GM19395 (cell line): Measurements from ENCODE around the gene HDAC7.
A peak's percentile ranks its signal among the peaks of the same experiment; 100 is the strongest.

Source experiments
- ATAC-seq: cut with Tn5 transposase; IDR thresholded peaks from one replicate; pipeline ENCODE4 v1.9.1; 2021; ENCODE audit warnings: mild to moderate bottlenecking, moderate library complexity; ENCODE audit not compliant: unreplicated experiment

HDAC7 gene

DNA sequence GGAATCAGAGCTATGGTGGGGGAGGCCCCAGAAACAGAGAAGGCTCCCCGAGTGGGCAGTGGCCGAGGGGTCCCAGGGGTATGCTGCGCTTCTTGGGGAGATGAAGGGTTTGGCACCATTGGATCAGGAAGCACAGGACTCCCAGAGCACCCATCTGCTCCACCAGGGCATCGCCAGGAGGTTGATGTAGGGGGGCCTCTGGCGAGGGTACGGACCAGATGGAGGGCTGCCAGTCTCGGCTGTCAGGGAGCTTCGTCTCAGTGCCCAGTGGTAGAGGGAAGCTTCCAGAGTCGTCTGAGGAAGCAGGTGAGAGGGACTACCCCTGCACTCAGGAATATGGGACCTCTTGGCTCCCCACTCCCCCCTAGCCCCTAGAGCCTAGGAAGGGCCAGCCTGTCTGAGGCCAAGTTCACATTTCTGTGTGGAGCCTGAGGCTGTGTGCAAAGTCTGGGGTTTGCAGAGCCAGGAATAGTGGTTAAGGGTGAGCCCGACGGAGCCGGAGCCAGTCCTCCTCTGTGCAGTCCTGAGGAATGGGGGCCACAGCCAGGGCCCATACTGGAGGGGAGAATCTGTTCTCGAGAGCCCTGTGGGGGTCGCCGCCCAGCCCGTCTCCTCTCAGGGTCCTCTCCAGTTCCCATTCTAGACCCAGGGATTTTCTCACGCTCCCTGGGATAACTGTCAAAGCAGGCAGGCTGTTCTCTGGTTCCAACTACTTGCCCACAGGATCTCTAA lies 36.5 kb downstream of the HDAC7 start:
- ATAC-seq: no peak

GRCh38 chr12:47782372-47782770 lies 37.3 kb downstream of the HDAC7 start:
- no peak for ATAC-seq

DNA sequence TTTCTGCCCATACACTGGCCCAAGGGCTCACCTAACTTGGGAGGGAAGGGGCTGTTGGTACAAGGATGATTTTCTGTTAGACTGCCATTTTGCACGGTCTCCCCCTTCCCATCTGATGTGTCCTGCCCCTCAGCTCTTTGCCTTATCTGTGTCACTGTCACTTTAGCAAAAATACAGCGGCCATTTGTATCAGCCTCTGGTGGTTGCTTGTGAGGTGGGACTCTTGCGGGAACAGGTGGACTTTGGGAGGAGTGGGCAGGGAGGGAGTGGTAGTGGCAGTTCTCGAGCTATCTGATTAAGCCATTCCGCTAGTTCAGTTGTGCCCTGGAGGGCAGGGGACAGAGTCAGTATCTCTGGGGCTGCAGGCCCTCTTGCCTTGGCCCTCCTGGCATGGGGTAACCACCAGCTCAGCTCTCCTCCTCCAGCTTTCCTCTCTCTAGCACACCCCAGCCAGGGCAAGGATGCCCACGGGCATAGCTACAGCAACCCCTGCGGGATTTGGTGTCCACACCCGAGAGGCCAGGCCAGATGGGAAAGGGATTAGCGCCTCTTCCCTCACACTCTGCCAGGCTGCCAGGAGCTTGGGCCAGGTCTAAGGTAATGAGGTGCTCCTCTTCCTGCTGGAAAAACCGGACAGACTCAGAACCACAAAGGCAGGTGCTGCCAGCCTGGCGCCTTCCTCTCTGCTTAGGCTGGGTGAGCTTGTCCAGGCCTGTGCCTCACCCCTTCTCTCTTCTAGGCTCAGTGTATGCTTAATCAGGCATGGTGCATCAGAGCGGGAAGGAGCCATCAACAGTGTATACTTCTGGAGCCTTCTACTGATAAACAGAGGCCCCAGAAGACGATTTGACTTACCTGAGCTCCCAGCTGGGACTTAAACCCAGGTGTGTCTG lies 38.0 kb downstream of the HDAC7 start:
- no peak for ATAC-seq

DNA sequence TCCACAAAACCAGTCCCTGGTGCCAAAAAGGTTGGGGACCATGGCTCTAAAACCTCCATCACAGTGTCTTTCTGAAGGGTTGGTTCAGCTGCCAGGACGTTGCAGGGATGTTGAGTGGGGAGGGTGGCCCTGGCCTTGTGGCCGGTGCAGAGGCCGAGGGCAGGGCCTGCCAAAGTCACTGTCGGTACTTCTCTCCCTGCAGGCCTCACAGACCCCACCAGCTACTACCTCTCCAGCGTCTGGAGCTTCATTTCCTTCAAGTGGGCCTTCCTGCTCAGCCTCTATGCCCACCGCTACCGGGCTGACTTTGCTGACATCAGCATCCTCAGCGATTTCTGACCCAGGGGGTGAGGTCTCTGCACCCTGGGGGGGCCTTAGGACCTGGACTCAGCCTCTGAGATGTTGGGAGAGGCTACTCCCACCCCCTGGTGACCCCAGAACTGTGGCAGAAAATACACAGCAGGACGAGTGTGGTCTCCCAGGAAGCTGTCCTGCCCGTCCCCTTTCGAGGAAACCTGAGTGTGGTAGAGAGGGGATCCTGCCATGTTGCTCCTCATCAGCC lies 39.7 kb downstream of the HDAC7 start:
- no peak for ATAC-seq

- peak; percentile 90 for ATAC-seq
Measured at GRCh38 chr12:47779301-47779942, 40.3 kb downstream of the HDAC7 start.

- ATAC-seq: no peak
Measured at GRCh38 chr12:47778881-47779280, 40.8 kb downstream of the HDAC7 start.

DNA sequence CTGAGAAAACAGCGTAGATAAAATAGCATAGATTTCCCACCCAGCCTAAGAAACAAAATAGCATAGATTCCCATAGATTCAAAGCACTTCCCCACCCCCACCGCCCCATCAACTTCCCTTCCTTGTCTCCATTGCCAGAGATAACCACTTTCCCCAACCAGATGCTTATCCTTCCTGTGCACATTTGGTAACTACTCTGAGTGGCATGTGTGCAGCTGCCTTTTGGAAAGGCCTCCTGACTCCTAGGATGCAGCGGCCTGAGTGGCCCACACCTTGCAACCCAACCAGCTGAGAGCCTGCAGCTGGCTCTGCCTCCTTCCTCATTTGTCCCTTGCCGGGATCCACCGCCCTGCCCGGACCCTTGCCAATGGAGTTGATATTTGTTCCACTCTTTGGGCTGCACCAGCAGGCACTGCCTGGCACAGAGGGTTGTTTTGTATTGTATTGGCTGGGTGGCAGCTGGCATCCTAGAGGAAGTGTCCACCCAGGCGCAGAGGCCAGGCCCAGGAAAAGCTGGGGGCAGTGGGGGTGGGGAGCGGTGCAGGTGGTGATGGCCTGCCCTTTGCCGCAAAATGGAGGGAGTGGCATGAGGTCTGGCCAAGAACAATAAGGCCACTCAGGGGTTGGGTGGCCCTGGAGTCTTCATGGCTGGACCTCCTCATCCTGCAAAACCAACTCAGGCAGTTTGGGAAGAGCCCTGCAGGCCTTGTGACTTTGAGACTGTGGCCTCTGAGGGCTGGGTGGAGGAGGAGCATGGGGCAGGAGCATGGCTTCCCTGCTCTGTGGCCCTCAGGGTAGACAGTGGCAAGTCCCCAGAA lies 41.8 kb downstream of the HDAC7 start:
- no peak for ATAC-seq

DNA sequence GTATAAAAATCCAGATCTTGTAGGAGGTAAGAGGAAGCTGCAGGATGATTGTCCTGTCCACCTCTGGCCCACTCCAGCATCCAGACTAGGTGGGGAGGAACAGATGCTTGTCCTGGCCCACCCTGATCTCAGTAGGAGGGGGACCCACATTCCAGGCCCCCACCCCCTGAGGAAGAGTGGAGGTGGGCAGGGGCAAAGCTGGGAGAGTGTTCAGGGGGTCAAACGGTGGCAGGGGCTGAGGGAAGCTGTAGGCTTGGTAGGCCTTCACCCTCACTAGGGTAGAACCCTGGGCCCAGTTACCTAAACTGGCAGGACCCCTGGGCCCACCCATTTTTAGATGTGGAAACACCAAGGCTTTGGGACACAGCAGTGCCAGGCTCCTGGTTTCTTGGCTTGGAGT lies 42.6 kb downstream of the HDAC7 start:
- ATAC-seq: no peak

- ATAC-seq: no peak
Measured at GRCh38 chr12:47776471-47777143, 43.1 kb downstream of the HDAC7 start.

- no peak for ATAC-seq
Measured at GRCh38 chr12:47775100-47775911, 44.4 kb downstream of the HDAC7 start.

DNA sequence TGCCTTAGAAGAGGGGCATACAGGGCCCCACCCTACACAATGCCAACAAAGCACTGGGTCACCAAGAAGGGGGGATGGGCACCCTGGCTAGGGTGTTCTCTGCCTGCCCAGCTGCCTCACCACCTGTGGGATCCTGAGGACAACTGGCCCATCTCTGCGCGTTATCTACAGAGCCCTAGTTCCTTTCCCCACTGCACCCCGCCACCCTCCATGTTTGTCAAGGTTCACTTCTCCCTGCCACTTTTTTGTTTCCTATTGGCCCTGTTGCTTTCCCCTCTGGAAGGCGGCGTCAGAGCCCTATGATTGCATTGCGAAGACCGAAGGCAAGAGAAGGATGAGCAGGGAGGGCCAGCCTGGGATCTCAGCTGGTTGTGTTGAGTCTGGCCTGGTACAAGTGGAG lies 45.0 kb downstream of the HDAC7 start:
- ATAC-seq: no peak

- ATAC-seq: no peak
Measured at GRCh38 chr12:47773858-47774580, 45.7 kb downstream of the HDAC7 start.

- peak; percentile 83 for ATAC-seq
Measured at GRCh38 chr12:47773062-47773857, 46.4 kb downstream of the HDAC7 start, which contains the start of gene SLC48A1. Gene SLC48A1 (plus strand): TSS chr12:47773238. CDS start chr12:47773305, 67 bp downstream.

- ATAC-seq: no peak
Measured at GRCh38 chr12:47772738-47773061, 47.0 kb downstream of the HDAC7 start.

- ATAC-seq: no peak
Measured at GRCh38 chr12:47772094-47772660, 47.5 kb downstream of the HDAC7 start.

- ATAC-seq: no peak
Measured at GRCh38 chr12:47771304-47771703, 48.4 kb downstream of the HDAC7 start.

GRCh38 chr12:47770086-47770726 lies 49.5 kb downstream of the HDAC7 start:
- no peak for ATAC-seq
